OCI-LY1 (cell line): ENCODE data around the gene MBLAC2.

Experiments used
- CTCF ChIP-seq: fragments of 200-600 bp; sonication (generic), shearing (Covaris generic); IDR thresholded peaks from 2 replicates; pipeline ENCODE4 v1.5.1; 2017; ENCODE audit warnings: mild to moderate bottlenecking, antibody characterized with exemption, low read length, moderate library complexity, mixed read lengths
- EZH2 ChIP-seq: fragments of 200-600 bp; sonication (generic), shearing (Covaris generic); IDR thresholded peaks from 2 replicates; pipeline ENCODE4 v1.8.0; 2017; ENCODE audit warnings: borderline replicate concordance, mixed run types, mild to moderate bottlenecking, antibody characterized with exemption, low read length, moderate library complexity, mixed read lengths

GRCh38 chr5:90461288-90461687 is 13.3 kb downstream of the MBLAC2 start:
- TF ChIP-seq CTCF = no peak
- no peak for TF ChIP-seq EZH2
